Cerebellar cortex (tissue), 1 donor: ENCODE results near the gene MAGEB4.
"Not testable (repeated sequence)": the region's sequence is repeated elsewhere in the genome, so short reads cannot be mapped to it uniquely, and the experiment has no call there.

Experiments used
- DNase-seq: peaks from one replicate; pipeline ENCODE4 v3.0.0-alpha.2; 2015; ENCODE audit warnings: low spot score

Gene MAGEB4, protein sequence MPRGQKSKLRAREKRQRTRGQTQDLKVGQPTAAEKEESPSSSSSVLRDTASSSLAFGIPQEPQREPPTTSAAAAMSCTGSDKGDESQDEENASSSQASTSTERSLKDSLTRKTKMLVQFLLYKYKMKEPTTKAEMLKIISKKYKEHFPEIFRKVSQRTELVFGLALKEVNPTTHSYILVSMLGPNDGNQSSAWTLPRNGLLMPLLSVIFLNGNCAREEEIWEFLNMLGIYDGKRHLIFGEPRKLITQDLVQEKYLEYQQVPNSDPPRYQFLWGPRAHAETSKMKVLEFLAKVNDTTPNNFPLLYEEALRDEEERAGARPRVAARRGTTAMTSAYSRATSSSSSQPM

DNA sequence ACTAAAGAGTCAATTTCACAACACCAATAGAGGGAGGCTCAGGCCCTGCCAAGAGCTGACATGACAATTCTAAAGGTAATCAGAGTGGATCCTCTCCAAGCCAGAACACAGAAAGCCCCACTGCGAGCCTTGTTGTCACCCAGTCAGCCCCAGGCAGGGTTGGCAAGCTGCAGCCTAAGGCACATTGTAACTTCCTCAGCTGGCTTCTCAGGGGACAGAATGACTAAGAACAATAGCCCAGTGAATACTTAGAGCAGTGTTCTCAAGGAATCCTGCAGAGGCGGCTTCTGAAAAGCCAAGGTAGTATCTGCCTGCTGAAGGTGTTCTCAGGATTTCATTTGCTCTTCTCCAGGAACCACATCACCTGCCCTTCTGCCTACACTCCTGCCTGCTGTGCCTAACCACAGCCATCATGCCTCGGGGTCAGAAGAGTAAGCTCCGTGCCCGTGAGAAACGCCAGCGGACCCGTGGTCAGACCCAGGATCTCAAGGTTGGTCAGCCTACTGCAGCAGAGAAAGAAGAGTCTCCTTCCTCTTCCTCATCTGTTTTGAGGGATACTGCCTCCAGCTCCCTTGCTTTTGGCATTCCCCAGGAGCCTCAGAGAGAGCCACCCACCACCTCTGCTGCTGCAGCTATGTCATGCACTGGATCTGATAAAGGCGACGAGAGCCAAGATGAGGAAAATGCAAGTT lies at the start of gene MAGEB4:
Gene MAGEB4, plus strand, starts transcription at position 277 of the 692 bp plus-strand sequence. Its CDS starts 136 bp downstream, at position 413.
- no peak for DNase-seq

DNA sequence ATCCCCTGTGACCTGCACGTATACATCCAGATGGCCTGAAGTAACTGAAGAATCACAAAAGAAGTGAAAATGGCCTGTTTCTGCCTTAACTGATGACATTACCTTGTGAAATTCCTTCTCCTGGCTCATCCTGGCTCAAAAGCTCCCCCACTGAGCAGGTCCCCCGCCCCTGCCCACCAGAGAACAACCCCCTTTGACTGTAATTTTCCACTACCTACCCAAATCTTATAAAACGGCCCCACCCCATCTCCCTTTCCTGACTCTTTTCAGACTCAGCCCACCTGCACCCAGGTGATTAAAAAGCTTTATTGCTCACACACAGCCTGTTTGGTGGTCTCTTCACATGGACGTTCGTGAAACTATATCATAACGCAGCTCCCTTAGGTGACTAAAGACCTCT lies 47.9 kb upstream of the MAGEB4 start:
- DNase-seq = not testable (repeated sequence)

DNA sequence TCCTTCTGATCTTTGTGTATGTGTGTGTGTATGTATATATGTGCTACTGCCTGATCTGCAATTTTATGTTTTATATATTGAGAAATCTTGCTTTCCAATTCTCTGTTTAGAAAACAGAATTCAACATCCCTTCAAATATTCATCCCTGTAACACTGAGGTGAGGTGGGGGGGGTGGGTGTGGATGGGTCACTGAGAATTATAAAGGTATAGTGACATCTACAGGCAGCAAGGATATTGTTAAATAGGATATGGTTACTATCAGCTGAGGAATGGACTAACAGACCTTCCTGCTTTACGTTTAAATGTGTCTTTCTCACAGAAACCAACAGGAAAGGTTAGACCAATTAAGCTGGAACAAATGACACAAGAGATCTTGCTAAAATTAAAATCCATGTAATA lies 45.5 kb upstream of the MAGEB4 start:
- no peak for DNase-seq

DNA sequence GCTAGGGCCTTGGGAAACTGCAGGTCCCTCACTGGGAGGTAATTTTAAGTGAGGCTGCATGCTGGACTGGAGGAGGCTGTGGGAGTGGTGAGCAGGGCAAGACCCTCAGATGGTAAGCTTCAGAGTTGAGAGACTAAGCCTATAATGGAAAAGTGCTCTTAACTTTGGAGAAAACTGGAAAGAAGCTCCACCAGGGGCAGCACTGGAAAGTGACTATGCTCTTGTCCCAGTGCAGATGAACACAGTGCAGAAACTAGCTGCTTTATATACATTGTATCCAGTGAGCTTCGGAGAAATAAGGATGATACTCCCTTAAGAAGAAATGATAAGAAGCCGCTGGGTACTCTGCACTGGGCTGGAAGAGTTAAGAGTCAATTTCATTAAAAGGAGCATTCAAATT lies 29.6 kb upstream of the MAGEB4 start:
- no peak for DNase-seq

DNA sequence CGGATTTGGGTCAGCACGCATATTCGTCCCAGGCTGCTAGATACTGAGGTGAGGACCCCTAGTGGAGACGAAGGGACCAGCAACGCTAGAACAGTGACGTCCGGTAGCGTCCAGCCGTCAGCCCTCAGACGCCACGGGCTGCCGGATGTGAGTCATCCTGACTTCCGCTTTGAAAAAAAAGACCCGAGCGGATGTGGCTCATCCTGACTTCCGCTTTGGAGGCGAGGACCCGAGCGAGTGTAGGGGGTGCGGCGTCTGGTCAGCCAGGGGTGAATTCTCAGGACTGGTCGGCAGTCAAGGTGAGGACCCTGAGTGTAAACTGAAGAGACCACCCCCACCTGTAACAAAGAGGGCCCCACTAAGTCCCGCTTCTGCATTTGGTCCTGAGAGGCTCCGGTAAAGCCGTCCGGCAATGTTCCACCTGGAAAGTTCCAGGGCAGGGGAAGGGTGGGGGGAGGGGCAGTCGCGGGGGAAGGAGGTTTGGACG lies 26.4 kb upstream of the MAGEB4 start, which contains the start of gene MAGEB2:
Gene MAGEB2, plus strand, starts transcription at position 207 of the 487 bp plus-strand sequence. CDS start 3,018 bp downstream, outside the sequence.
- DNase-seq = no peak

DNA sequence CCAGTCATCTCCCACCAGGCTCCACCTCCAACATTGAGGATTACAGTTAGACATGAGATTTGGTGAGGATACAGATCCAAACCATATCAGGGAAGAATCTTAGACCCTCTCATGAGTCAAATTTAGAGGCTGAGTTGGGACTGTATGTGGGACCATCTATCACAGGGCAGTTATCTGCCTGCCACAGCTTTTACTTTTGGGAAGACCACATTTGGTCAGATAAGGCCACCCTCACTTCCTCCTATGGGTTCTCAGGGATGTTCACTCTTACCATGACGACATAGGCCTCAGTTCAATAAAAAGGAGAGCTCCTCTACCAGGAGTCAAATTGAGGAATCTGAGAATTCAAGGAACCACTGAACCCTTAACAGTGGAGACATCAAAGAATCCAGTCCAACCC lies 24.3 kb upstream of the MAGEB4 start:
- no peak for DNase-seq

DNA sequence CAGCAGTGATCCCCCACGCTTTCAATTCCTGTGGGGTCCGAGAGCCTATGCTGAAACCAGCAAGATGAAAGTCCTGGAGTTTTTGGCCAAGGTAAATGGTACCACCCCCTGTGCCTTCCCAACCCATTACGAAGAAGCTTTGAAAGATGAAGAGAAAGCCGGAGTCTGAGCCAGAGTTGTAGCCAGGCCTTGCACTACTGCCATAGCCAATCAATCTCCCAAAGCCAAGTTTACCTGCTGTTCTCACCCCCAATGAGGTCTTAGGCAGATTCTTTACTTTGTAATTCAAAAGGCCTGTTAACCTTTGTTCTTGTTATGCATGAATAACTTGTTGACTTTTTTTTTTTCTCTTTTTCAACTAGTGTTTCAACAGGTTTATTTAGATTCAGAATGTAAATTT lies 22.4 kb upstream of the MAGEB4 start:
- DNase-seq = no peak

DNA sequence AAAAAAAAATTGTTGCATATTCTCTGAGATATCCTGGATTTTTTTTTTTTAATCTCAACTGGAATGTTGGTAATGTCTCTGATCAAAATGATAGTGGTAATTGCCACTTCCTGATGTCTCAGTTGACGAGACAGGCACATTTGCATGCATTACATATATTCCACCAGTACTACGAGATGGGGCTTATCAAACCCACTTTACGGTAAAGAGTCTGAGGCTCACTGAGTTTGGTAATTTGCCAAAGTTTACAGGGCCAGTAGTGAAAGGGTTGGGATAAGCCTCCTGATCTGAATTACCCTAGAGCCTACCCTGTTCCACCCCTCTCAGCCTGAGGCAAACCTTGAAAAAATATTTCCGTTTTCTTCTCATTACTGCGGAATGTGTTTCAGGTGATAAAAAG lies 21.1 kb upstream of the MAGEB4 start:
- no peak for DNase-seq

DNA sequence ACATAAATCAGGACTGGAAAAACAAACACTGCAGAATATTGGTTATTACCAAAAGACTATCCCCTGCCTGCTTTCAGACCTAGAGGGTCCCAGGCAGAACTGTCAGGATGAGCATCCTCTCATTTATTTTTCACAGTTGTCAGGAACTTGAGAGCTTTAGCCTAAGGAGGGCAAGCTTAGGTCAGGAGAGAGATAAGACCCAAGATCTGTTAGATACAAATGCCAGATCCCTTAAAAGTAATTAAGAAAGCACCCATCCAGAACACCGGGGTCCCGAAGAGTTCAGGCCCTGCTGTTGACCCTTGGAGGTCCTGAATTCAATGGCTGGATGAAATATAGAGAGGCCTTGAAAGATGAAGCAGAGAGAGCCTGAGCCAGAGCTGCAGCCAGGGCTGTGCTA lies 17.3 kb upstream of the MAGEB4 start:
- DNase-seq = no peak

DNA sequence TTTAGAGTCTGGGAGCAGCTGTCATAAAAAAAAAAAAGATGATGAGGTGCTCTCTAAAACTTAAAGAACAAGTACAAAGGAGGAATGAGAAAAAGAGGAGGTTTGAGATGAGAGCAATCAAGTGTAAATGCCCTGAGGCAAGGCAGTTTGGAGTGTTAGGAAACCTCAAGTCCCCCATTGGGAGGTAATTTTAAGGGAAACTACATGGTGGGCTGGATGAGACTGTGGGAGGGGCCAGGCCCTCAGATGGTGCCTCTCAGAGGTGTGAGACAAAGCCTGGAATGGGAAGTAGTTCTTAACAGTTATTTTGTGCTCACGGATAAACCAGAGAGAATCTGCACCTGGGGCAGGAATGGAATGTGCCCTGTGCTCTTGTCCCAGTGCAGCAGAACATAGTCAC lies 13.3 kb upstream of the MAGEB4 start:
- DNase-seq = no peak

DNA sequence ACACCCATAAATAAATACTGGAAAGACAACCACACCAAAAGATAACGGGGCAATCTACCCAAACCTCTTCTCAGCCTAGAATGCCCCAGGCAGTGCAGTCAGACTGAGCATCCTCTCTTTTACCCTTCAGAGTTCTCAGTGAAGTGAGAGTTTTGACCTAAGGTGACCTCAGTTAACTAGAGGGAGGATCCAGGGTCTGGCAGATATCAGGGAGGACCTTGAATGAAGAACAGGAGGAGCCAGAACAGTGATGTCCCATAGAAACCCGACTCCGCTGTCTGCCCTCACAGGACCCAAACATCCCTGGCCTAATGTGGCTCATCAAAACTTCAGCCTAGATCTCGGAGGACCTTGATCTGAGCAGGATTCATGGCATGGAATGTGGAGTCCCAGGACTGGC lies 11.4 kb upstream of the MAGEB4 start, which contains the start of gene MAGEB3:
Gene MAGEB3, plus strand, starts transcription at position 263 of the 400 bp plus-strand sequence. CDS start 5,268 bp downstream, outside the sequence.
- no peak for DNase-seq

DNA sequence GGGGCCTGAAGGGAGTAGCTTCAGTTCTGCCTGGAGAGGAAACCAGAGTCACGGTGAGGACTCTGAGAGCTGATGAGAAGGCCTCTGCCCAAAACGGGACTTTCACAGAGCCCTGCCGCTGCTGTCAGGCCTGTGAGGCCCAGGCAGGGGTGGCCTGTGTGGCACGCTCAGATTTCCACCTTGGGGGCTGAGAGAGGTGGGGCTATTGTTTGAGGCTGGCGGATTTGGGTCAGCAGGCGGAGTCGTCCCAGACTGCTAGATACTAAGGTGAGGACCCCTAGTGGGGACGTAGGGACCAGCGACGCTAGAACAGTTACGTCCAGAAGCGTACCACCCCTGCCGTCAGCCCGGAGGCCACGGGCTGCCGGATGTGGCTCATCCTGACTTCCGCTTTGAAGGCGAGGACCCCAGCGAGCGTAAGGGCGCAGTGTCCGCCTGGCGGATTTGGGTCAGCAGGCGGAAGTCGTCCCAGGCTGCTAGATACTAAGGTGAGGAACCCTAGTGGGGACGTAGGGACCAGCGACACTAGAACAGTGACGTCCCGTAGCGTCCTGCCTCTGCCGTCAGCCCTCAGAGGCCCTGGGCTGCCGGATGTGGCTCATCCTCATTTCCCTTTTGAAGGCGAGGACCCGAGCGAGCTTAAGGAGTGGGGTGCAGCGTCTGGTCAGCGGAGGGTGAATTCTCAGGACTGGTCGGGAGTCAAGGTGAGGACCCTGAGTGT lies 5.1 kb downstream of the MAGEB4 start, which contains the start of gene MAGEB1:
Gene MAGEB1, plus strand, starts transcription at position 378 of the 721 bp plus-strand sequence. CDS start 3,348 bp downstream, outside the sequence.
- no peak for DNase-seq

DNA sequence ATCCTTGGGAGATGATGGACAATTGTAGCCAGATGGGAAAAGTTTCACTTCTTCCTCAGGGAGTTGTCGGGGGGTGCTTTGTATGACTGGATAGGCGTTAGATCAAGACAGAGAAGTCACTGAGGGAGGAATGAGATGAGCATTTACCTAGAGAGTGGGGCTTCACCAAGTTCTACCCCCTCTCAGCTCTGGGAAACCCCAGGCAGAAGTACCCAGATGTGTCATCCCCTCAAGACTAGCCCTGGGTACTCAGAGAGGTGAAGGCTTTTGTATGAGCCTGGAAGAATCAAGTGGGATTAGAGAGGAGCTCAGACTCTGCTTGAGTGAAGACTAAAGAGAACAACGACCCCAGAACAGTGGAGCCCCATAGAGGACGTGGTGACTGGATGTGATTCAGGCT lies 7.1 kb downstream of the MAGEB4 start:
- DNase-seq = no peak

DNA sequence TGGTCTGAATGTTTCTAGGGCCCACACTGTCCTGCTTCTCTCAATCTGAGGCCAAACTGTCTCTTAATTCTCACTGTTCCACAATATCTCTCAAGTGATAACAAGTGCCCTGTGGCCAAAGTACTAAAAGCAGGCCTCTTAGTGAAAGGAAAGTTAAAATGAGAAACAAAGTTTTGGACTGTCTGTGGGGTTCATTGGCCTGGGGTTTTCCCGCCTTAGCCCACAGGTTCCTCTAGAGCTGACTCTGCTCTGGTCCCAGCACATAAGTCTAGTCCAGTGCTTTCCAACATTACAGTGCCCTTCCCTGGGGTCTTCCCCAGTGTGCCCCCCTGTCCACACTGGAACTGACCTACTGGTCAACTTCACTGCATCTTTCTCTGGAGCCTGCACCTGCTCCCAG lies 11.5 kb downstream of the MAGEB4 start:
- no peak for DNase-seq

DNA sequence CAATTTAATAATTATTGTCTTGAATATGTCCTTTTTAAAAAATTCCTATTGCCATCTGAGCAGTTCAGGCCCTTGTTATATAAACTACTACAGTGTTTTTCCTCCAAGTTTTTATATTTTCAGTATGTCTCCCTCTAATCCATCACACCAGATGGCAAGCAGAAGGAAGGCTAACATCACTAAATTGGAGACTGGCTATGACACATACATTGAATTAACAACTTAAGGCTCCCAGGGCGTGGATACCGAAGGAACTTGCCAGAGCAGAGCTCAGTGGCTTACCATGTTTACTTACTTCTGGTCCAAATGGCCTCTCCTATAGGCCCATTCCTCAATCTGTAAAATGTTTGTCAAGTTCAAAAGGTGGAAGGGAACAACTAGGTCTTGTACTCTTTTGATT lies 18.1 kb downstream of the MAGEB4 start:
- DNase-seq = no peak

DNA sequence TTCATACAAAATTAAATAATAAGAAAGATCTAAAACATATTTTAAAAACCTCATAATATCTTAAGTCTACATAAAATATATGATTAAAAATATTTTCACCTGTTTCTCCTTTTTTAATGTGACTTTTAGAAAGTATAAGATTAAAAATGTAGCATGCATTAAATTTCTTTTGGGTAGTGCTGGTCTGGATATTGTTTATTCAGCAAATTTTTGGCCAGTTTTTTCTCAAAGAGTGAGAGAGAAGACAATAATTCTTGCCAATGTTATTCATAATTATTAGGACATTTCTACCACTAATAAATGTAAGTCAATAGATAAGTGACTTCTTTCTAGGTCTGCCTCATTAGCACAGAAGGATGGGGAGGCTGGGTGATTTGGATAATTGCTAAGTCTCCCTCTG lies 19.2 kb downstream of the MAGEB4 start:
- DNase-seq = no peak

DNA sequence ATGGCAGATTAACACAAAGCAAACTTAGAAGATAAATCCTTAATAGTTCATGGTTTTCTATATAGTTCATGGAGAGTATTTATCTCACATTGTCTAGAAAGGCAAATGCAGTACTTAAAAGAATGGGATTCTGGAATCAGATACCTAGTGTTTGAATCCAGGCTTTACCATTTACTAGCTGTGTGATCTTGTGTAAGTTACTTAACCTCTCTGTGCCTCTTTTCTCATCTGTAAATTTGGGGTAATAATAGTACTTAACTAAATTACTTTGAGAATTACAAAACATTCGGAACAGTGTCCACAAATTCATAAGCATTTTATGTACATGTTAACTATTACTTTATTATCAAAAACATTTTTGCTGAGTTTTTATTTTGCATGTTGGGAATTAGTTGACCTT lies 21.0 kb downstream of the MAGEB4 start:
- no peak for DNase-seq

DNA sequence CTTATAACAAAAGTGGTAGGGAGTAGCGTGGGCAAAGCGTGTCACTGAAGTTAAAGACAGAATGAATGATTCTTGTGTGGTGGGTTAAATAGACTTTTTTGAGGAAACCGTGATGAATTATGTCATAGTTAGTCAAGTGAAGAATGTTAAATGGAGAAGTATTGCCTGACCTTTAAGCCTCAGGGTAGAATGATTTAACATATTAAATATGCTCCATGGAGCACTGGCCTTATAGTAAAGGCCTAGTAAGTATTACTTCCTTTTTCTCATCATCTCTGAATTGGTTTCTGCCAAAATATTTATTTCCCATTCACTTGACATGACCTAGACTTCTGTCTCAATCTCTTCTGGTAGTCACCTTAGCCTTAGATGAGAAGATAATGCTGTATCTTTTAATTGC lies 28.8 kb downstream of the MAGEB4 start:
- no peak for DNase-seq

DNA sequence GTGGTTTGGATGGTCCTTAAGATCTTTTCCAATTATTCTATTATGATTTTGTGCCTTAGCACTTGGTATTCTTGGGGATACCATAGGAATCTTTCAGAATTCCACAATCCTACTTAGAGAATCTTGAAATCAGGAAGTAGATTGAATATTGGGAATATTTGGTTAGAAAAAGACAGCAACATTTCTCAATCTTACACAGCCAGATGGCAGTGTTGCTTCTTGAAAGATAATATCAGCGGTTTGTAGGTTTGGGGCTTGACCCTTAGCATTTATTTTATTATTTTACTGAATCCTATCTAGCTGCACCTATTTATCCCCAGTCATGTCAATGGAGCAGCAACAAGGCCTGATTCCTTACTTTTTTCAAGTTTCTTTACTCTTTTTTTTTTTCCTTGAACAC lies 33.7 kb downstream of the MAGEB4 start:
- DNase-seq = peak; percentile 0

DNA sequence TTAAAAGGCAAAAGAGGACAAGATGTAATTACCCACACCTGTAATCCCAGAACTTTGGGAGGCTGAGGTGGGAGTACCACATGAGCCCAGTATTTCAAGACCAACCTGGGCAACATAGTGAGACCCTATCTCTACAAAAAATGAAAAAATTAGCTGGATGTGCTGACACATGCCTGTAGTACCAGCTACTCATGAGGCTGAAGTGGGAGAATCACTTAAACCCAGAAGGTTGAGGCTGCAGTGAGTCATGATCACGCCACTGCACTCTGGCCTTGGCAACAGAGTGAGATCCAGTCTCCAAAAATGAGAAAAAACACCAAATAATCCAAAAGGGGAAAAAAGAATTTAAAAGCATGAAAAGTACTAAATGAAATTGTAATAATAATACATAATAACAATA lies 36.6 kb downstream of the MAGEB4 start:
- DNase-seq = no peak

DNA sequence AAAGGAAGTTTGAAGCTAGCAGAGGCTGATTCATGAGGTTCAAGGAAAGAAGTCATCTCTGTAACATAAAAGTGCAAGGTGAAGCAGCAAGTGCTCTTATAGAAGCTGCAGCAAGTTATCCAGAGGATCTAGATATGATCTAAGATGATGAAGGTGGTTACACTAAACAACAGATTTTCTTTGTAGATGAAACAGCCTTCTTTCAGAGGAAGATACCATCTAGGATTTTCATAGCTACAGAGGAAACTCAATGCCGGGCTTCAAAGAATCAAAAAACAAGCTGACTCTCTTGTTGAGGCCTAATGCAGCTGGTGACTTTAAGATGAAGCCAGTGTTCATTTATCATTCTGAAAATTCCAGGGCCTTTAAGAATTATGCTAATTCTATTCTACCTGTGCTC lies 38.6 kb downstream of the MAGEB4 start:
- no peak for DNase-seq

DNA sequence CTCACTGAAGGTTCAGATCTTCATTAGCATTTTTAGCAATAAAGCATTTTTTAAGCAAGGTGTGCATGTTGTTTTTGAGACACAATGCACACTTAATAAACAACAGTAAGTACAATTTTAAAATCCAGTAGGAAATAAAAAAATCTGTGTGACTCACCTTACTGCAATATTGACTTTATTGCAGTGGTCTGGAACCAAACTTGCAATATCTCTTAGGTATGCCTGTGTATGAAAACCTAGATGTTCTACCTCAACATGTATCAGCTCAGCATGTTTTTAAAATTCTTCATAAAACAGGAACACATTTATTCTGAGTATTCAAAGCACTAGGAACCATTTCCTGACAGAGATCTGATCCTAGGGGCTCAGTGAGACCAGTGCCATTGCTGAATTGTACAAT lies 40.7 kb downstream of the MAGEB4 start:
- DNase-seq = no peak
